ENCODE measurements around the gene MED17. TPM values are rescaled to one million over a fixed set of nuclear protein-coding genes. Genes with fewer than 3 reads are reported as not detected.

Gene MED17
- total RNA-seq, 1 experiment from 2014 or later, result 29.6 TPM

- peaks cover 4% of the 10 kb centered on the region; the same call in 1 of the 2 replicates for H3K27me3 Mint-ChIP-seq (ENCODE audit: low read depth)
- POLR2A ChIA-PET, result no interaction called here
- no peak overlapping the region for H3K27ac Mint-ChIP-seq
- ATAC-seq (no peak), DNase-seq (ENCODE audit: low spot score) (no peak)
- H3K4me1 Mint-ChIP-seq, result peaks cover 2% of the 10 kb centered on the region; the same call in 1 of the 2 replicates
- no peak overlapping the region for H3K4me3 Mint-ChIP-seq
- H3K36me3 Mint-ChIP-seq, result no peaks in the 10 kb centered on the region
- CTCF ChIA-PET, result interaction anchor here (1.4 kb wide), 1 partner anchor 51 kb away, joined by 5 read pairs; no protein-coding TSS in a partner anchor
- H3K9me3 Mint-ChIP-seq, result no peaks in the 10 kb centered on the region
- TF ChIP-seq MAX (CRISPR knock-in tag; IDR thresholded peaks at IDR 0.05), result no peak
- no peak for TF ChIP-seq GABPB1 (CRISPR knock-in tag; IDR thresholded peaks at IDR 0.05)
- TF ChIP-seq ZNF121 (CRISPR knock-in tag; IDR thresholded peaks at IDR 0.05), result no peak
- TF ChIP-seq CREM (CRISPR knock-in tag; IDR thresholded peaks at IDR 0.05), result no peak
- TF ChIP-seq ETV6 (CRISPR knock-in tag; IDR thresholded peaks at IDR 0.05), result no peak
- TF ChIP-seq KAT7 (CRISPR knock-in tag; IDR thresholded peaks at IDR 0.05; ENCODE audit: borderline replicate concordance), result no peak
These were observed 59.8 kb downstream of the MED17 start for GRCh38 chr11:93843906-93844305.

- Mint-ChIP-seq H3K4me3 (no peak overlapping the region), H3K27ac (no peak overlapping the region), H3K27me3 (ENCODE audit: low read depth) (peaks cover 11% of the 10 kb centered on the region), H3K36me3 (no peaks in the 10 kb centered on the region), H3K9me3 (no peaks in the 10 kb centered on the region), H3K4me1 (peaks cover 5% of the 10 kb centered on the region)
- CTCF ChIA-PET, result interaction anchor here (1.4 kb wide), 1 partner anchor 51 kb away, joined by 5 read pairs; no protein-coding TSS in a partner anchor
- ATAC-seq, result peak; percentile 44; the same call in 1 of the 2 replicates
- DNase-seq (ENCODE audit: low spot score), result no peak
- POLR2A ChIA-PET, result no interaction called here
- no peak for TF ChIP-seq ERG (CRISPR knock-in tag; IDR thresholded peaks at IDR 0.05)
- no peak for TF ChIP-seq ESRRA (CRISPR knock-in tag; IDR thresholded peaks at IDR 0.05; ENCODE audit: borderline replicate concordance)
- no peak for TF ChIP-seq ZNF263 (CRISPR knock-in tag; IDR thresholded peaks at IDR 0.05; ENCODE audit: low read depth)
- TF ChIP-seq FOXP1 (CRISPR knock-in tag; IDR thresholded peaks at IDR 0.05; ENCODE audit: borderline replicate concordance), result no peak
- TF ChIP-seq RELA (CRISPR knock-in tag; IDR thresholded peaks at IDR 0.05; ENCODE audit: borderline replicate concordance), result no peak
- TF ChIP-seq CREB1 (CRISPR knock-in tag; IDR thresholded peaks at IDR 0.05), result no peak
- TF ChIP-seq ZNF232 (CRISPR knock-in tag; IDR thresholded peaks at IDR 0.05), result no peak
- TF ChIP-seq ZNF281 (CRISPR knock-in tag; IDR thresholded peaks at IDR 0.05), result no peak
- no peak for TF ChIP-seq PRRX2 (CRISPR knock-in tag; IDR thresholded peaks at IDR 0.05)
- TF ChIP-seq ZNF416 (CRISPR knock-in tag; IDR thresholded peaks at IDR 0.05), result no peak
- no peak for TF ChIP-seq SP1 (CRISPR knock-in tag; conservative IDR thresholded peaks at IDR 0.05)
- no peak for TF ChIP-seq STAT6 (CRISPR knock-in tag; conservative IDR thresholded peaks at IDR 0.05; ENCODE audit: low read depth)
- no peak for TF ChIP-seq CBFB (CRISPR knock-in tag; IDR thresholded peaks at IDR 0.05; ENCODE audit: low read depth)
- no peak for TF ChIP-seq GTF2I (CRISPR knock-in tag; conservative IDR thresholded peaks at IDR 0.05)
- no peak for TF ChIP-seq JAZF1 (CRISPR knock-in tag; IDR thresholded peaks at IDR 0.05)
- TF ChIP-seq ZNF138 (CRISPR knock-in tag; conservative IDR thresholded peaks at IDR 0.05), result no peak
- TF ChIP-seq CREM (CRISPR knock-in tag; IDR thresholded peaks at IDR 0.05), result no peak
These were observed 60.5 kb downstream of the MED17 start for GRCh38 chr11:93844568-93844967.

All from WTC11 (cell line).